ENCODE results near the gene PIK3R3. TPM values are rescaled to one million over a fixed set of nuclear protein-coding genes. Genes with fewer than 3 reads are reported as not detected.
"Not testable (repeated sequence)": the region's sequence is repeated elsewhere in the genome, so short reads cannot be mapped to it uniquely, and the experiment has no call there.

PIK3R3 gene
- total and polyA plus RNA-seq, 2 experiments from 2014 or later = 1.6 to 1.9 TPM

- Histone ChIP-seq H3K4me2 (ENCODE audit: unreplicated experiment) (no peak overlapping the region), H3K9me2 (ENCODE audit: insufficient read depth) (no peaks in the 10 kb centered on the region), H2AFZ (no peak overlapping the region), H4K20me1 (ENCODE audit: insufficient read depth) (no peaks in the 10 kb centered on the region), H3K4me1 (ENCODE audit: insufficient read depth) (no peaks in the 10 kb centered on the region), H3K27ac (no peak overlapping the region), H3K4me3 (no peak overlapping the region), H3K79me2 (ENCODE audit: insufficient read depth) (no peaks in the 10 kb centered on the region), H3K27me3 (replicated peaks; ENCODE audit: insufficient read depth) (no peaks in the 10 kb centered on the region), H3F3A (ENCODE audit: insufficient read depth) (no peaks in the 10 kb centered on the region), H3K9ac (no peak overlapping the region), H3K36me3 (ENCODE audit: low read depth) (no peaks in the 10 kb centered on the region), H3K9me3 (ENCODE audit: low read depth) (no peaks in the 10 kb centered on the region)
- in situ Hi-C loops (cut with MboI) = no loop called here
- TF ChIP-seq EZH2phosphoT487 (IDR thresholded peaks at IDR 0.05; ENCODE audit: insufficient read depth, low read depth) = no peak
- no peak for TF ChIP-seq EZH2 (IDR thresholded peaks at IDR 0.05; ENCODE audit: insufficient read depth, poor library complexity, severe bottlenecking)
- DNase-seq = no peak
- WGBS, 2 experiments (ENCODE audit: low coverage in 1 of 2, low lambda C conversion rate in 2 of 2, missing lambda C conversion rate in 2 of 2) = 72 to 73% methylated on average over 3 of the region's 3 CpGs
Measured at GRCh38 chr1:46057781-46058180, 74.6 kb downstream of the PIK3R3 start.

DNA sequence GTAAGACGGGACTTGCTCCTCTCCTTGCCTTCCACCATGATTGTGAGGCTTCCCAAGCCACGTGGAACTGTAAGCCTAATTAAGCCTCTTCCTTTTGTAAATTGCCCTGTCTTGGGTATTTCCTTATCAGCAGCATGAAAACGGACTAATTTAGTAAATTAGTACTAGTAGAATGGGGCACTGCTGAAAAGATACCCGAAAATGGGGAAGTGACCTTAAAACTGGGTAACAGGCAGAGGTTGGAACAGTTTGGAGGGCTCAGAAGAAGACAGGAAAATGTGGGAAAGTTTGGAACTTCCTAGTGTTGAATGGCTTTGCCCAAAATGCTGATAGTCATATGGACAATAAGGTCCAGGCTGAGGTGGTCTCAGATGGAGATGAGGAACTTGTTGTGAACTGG, 75.2 kb downstream of the PIK3R3 start:
- H3K36me3 ChIP-seq (ENCODE audit: low read depth); H3K9me3 ChIP-seq (ENCODE audit: low read depth); H3K9me2 ChIP-seq (ENCODE audit: insufficient read depth); H3K79me2 ChIP-seq (ENCODE audit: insufficient read depth); H3K27ac ChIP-seq; H3K4me1 ChIP-seq (ENCODE audit: insufficient read depth); H3K4me3 ChIP-seq; H3K4me2 ChIP-seq (ENCODE audit: unreplicated experiment); DNase-seq; H3K9ac ChIP-seq; in situ Hi-C loops (cut with MboI); H3F3A ChIP-seq (ENCODE audit: insufficient read depth); H4K20me1 ChIP-seq (ENCODE audit: insufficient read depth); H2AFZ ChIP-seq; H3K27me3 ChIP-seq (replicated peaks; ENCODE audit: insufficient read depth): not testable (repeated sequence)
- whole genome bisulfite sequencing, 2 experiments (ENCODE audit: low coverage in 1 of 2, low lambda C conversion rate in 2 of 2, missing lambda C conversion rate in 2 of 2) = 65 to 77% methylated on average over 4 of the region's 4 CpGs

- in situ Hi-C loops (cut with MboI) = no loop called here
- Histone ChIP-seq H3K27ac (no peak overlapping the region), H3K4me1 (ENCODE audit: insufficient read depth) (no peaks in the 10 kb centered on the region), H3K36me3 (ENCODE audit: low read depth) (no peaks in the 10 kb centered on the region), H3K79me2 (ENCODE audit: insufficient read depth) (no peaks in the 10 kb centered on the region), H3K9me2 (ENCODE audit: insufficient read depth) (no peaks in the 10 kb centered on the region), H3K4me2 (ENCODE audit: unreplicated experiment) (no peak overlapping the region), H2AFZ (no peak overlapping the region), H3F3A (ENCODE audit: insufficient read depth) (no peaks in the 10 kb centered on the region), H3K4me3 (no peak overlapping the region), H4K20me1 (ENCODE audit: insufficient read depth) (no peaks in the 10 kb centered on the region), H3K9me3 (ENCODE audit: low read depth) (no peaks in the 10 kb centered on the region), H3K9ac (no peak overlapping the region), H3K27me3 (replicated peaks; ENCODE audit: insufficient read depth) (no peaks in the 10 kb centered on the region)
- WGBS, 2 experiments (ENCODE audit: low coverage in 1 of 2, low lambda C conversion rate in 2 of 2, missing lambda C conversion rate in 2 of 2) = 87 to 90% methylated on average over 5 of the region's 5 CpGs
- DNase-seq = no peak
- TF ChIP-seq EZH2 (IDR thresholded peaks at IDR 0.05; ENCODE audit: insufficient read depth, poor library complexity, severe bottlenecking) = no peak
- no peak for TF ChIP-seq EZH2phosphoT487 (IDR thresholded peaks at IDR 0.05; ENCODE audit: insufficient read depth, low read depth)
Measured at GRCh38 chr1:46056325-46056724, 76.1 kb downstream of the PIK3R3 start.

DNA sequence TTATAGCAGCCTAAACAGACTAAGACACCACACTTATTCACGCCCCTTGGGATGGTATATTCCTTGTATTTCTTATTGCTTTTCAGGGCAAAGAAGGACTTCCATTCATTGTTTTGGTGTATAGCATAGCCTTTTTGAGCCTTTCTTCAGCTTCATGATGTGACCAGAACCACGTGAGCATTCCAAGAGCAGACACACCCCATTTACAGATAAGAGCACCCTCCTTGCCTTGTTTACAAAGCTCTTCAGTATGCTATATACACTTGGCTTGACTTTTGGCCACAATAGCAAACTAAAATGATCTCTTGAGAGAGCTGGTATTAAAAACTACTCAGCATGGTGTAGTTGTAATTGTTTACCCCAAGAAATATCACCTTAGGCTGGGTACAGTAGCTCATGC, 78.7 kb downstream of the PIK3R3 start:
- Histone ChIP-seq H3F3A (ENCODE audit: insufficient read depth) (no peaks in the 10 kb centered on the region), H3K36me3 (ENCODE audit: low read depth) (no peaks in the 10 kb centered on the region), H3K4me1 (ENCODE audit: insufficient read depth) (no peaks in the 10 kb centered on the region), H3K27me3 (replicated peaks; ENCODE audit: insufficient read depth) (no peaks in the 10 kb centered on the region), H3K9me2 (ENCODE audit: insufficient read depth) (no peaks in the 10 kb centered on the region), H3K4me3 (no peak overlapping the region), H3K4me2 (ENCODE audit: unreplicated experiment) (no peak overlapping the region), H2AFZ (0 out of 2 replicates have a peak overlapping the region, but pooled peaks have one; percentile 10), H3K9me3 (ENCODE audit: low read depth) (no peaks in the 10 kb centered on the region), H4K20me1 (ENCODE audit: insufficient read depth) (no peaks in the 10 kb centered on the region), H3K27ac (no peak overlapping the region), H3K9ac (no peak overlapping the region), H3K79me2 (ENCODE audit: insufficient read depth) (no peaks in the 10 kb centered on the region)
- whole genome bisulfite sequencing, 2 experiments (ENCODE audit: low coverage in 1 of 2, low lambda C conversion rate in 2 of 2, missing lambda C conversion rate in 2 of 2) = 46 to 58% methylated on average over 2 of the region's 2 CpGs
- no peak for DNase-seq
- TF ChIP-seq EZH2 (IDR thresholded peaks at IDR 0.05; ENCODE audit: insufficient read depth, poor library complexity, severe bottlenecking) (no peak), EZH2phosphoT487 (IDR thresholded peaks at IDR 0.05; ENCODE audit: insufficient read depth, low read depth) (no peak)
- in situ Hi-C loops (cut with MboI) = no loop called here

DNA sequence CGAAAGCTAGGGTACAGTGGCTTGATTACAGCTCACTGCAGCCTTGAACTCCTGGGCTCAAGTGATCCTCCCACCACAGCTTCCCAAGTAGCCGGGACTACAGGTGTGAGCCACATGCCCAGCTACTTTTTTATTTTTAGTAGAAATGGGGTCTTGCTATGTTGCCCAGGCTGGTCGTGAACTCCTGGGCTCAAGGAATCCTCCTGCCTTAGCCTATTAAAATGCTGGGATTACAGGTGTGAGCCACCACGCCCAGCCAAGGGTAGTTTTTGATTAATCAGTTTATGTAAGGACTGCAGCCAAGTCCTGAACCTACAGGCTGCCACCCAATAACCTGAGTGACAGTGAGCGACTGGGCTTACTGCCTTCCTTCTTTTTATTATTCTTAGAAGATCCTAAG, 88.3 kb downstream of the PIK3R3 start:
- in situ Hi-C loops (cut with MboI) = no loop called here
- Histone ChIP-seq H3F3A (ENCODE audit: insufficient read depth) (no peaks in the 10 kb centered on the region), H3K9me2 (ENCODE audit: insufficient read depth) (no peaks in the 10 kb centered on the region), H3K27me3 (replicated peaks; ENCODE audit: insufficient read depth) (no peaks in the 10 kb centered on the region), H4K20me1 (ENCODE audit: insufficient read depth) (no peaks in the 10 kb centered on the region), H3K9me3 (ENCODE audit: low read depth) (no peaks in the 10 kb centered on the region), H2AFZ (no peak overlapping the region), H3K36me3 (ENCODE audit: low read depth) (no peaks in the 10 kb centered on the region), H3K4me2 (ENCODE audit: unreplicated experiment) (no peak overlapping the region), H3K9ac (no peak overlapping the region), H3K27ac (no peak overlapping the region), H3K4me3 (no peak overlapping the region), H3K4me1 (ENCODE audit: insufficient read depth) (0 out of 2 replicates have a peak, but pooled peaks cover 7% of the 10 kb centered on the region), H3K79me2 (ENCODE audit: insufficient read depth) (no peaks in the 10 kb centered on the region)
- WGBS, 2 experiments (ENCODE audit: low coverage in 1 of 2, low lambda C conversion rate in 2 of 2, missing lambda C conversion rate in 2 of 2) = 77 to 82% methylated on average over 5 of the region's 5 CpGs
- no peak for DNase-seq
- TF ChIP-seq EZH2phosphoT487 (IDR thresholded peaks at IDR 0.05; ENCODE audit: insufficient read depth, low read depth) (no peak), EZH2 (IDR thresholded peaks at IDR 0.05; ENCODE audit: insufficient read depth, poor library complexity, severe bottlenecking) (no peak)

All from GM23248 (cell line).